Natural killer cell treated with Interleukin-12 subunit alpha and Interleukin-12 subunit beta and Interleukin-15 and Interleukin-18, amount 100 ng/mL, for 72 hours (primary cell): ENCODE data around the gene UGT1A6. TPM values are rescaled to one million over a fixed set of nuclear protein-coding genes. Genes with fewer than 3 reads are reported as not detected.
A peak's percentile ranks its signal among the peaks of the same experiment; 100 is the strongest.

Experiments used
- ATAC-seq, 2 donors: fragments of 150-1000 bp; cut with Tn5 transposase in 1 of 2; sonication (Bioruptor Pico), chemical (Tn5 transposase) in 1 of 2; 2 replicates each; pipeline ENCODE4 v1.10.0; 2021
- DNase-seq: peaks from one replicate; pipeline ENCODE4 v3.0.0; 2022; ENCODE audit warnings: low spot score
- H3K27ac Mint-ChIP-seq, 2 donors: 1 replicate in 1 of 2; 2 replicates in 1 of 2; pipeline ENCODE4 v1.8.0; 2022; ENCODE audit warnings: mixed read lengths in 2 of 2, mild to moderate bottlenecking in 1 of 2, moderate library complexity in 1 of 2
- H3K27me3 Mint-ChIP-seq, 2 donors: 1 replicate in 1 of 2; 2 replicates in 1 of 2; pipeline ENCODE4 v1.8.0; 2022; ENCODE audit warnings: mixed read lengths in 2 of 2
- H3K36me3 Mint-ChIP-seq: one replicate; pipeline ENCODE4 v1.8.0; 2022; ENCODE audit warnings: mixed read lengths
- H3K4me1 Mint-ChIP-seq, 2 donors: 1 replicate in 1 of 2; 2 replicates in 1 of 2; pipeline ENCODE4 v1.8.0; 2022; ENCODE audit warnings: low read depth in 2 of 2, mixed read lengths in 2 of 2, mild to moderate bottlenecking in 1 of 2
- H3K4me3 Mint-ChIP-seq: one replicate; pipeline ENCODE4 v1.8.0; 2022; ENCODE audit warnings: mixed read lengths
- H3K9me3 Mint-ChIP-seq: 2 replicates; pipeline ENCODE4 v1.8.0; 2022; ENCODE audit warnings: mixed read lengths
- total RNA-seq, 2 donors: library from RNA; stranded (reverse); gene quantifications; one replicate each; pipeline ENCODE4 v1.2.3, GENCODE V29; 2022

Gene UGT1A6
- total RNA-seq, 2 donors from 2014 or later: not detected

- no peaks in the 10 kb centered on the region for H3K4me1 Mint-ChIP-seq
- H3K36me3 Mint-ChIP-seq: no peaks in the 10 kb centered on the region
- DNase-seq (peak; percentile 56), ATAC-seq (peak in 1 of 2 donors; percentile 2)
- H3K9me3 Mint-ChIP-seq: no peaks in the 10 kb centered on the region
- H3K27ac Mint-ChIP-seq: no peak overlapping the region
- no peak overlapping the region for H3K4me3 Mint-ChIP-seq
- peaks cover 10 to 11% of the 10 kb centered on the region in 2 donors for H3K27me3 Mint-ChIP-seq
Measured at GRCh38 chr2:233822101-233822771, 129.5 kb downstream of the UGT1A6 start.

Other genes with a start within 250 kb of the UGT1A6 start
- gene USP40, start 126.1 kb upstream of the UGT1A6 start, total RNA-seq: 10 to 100 TPM; 20.6 to 23.3 TPM
- not detected for gene UGT1A8, start 75.3 kb upstream of the UGT1A6 start, total RNA-seq
- gene UGT1A10, start 56.4 kb upstream of the UGT1A6 start, total RNA-seq: not detected
- gene UGT1A9, start 21.0 kb upstream of the UGT1A6 start, total RNA-seq: not detected
- gene UGT1A7, start 11.0 kb upstream of the UGT1A6 start, total RNA-seq: not detected
- gene UGT1A5, start 20.0 kb downstream of the UGT1A6 start, total RNA-seq: not detected
- gene UGT1A4, start 25.8 kb downstream of the UGT1A6 start, total RNA-seq: not detected
- not detected for gene UGT1A3, start 36.2 kb downstream of the UGT1A6 start, total RNA-seq
- not detected for gene UGT1A1, start 67.4 kb downstream of the UGT1A6 start, total RNA-seq
- not detected for gene MROH2A, start 85.4 kb downstream of the UGT1A6 start, total RNA-seq
- gene HJURP, start 161.6 kb downstream of the UGT1A6 start, total RNA-seq: 10 to 100 TPM; 35.6 to 76.6 TPM
- gene TRPM8, start 224.5 kb downstream of the UGT1A6 start, total RNA-seq: not detected